Measurements from ENCODE around the gene TMEM79. TPM values are rescaled to one million over a fixed set of nuclear protein-coding genes. Genes with fewer than 3 reads are reported as not detected.

The TMEM79 gene
- total and polyA plus RNA-seq, 2 experiments from 2014 or later, result 3.0 to 4.0 TPM

DNA sequence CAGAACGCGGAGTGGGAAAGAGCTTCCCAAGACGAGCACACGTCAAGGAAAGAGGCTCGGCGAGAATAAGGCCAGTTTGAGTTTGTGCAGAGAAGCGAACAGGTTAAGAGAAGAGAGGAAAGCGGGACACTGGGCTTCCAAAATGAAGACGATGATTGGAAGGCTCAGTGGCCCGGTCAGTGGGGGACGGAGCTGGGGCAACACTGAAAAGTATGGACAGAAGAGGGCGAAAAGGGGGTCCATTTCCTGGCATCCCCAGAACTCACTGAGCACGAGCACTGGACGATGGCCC lies 53.7 kb downstream of the TMEM79 start:
- H3K4me1 ChIP-seq (ENCODE audit: low read depth), result peaks cover 9% of the 10 kb centered on the region
- DNase-seq (ENCODE audit: low read depth in 1 of 2, low spot score in 1 of 2), result no peak
- H3K27ac ChIP-seq, result peak overlapping the region; percentile 85
- H3K27me3 ChIP-seq, result no peaks in the 10 kb centered on the region
- peaks cover 24% of the 10 kb centered on the region for H3K36me3 ChIP-seq
- no peaks in the 10 kb centered on the region for H3K9me3 ChIP-seq (ENCODE audit: low read depth)
- H3K4me3 ChIP-seq, result peak overlapping the region; percentile 98
- TF ChIP-seq, protein P1, sequence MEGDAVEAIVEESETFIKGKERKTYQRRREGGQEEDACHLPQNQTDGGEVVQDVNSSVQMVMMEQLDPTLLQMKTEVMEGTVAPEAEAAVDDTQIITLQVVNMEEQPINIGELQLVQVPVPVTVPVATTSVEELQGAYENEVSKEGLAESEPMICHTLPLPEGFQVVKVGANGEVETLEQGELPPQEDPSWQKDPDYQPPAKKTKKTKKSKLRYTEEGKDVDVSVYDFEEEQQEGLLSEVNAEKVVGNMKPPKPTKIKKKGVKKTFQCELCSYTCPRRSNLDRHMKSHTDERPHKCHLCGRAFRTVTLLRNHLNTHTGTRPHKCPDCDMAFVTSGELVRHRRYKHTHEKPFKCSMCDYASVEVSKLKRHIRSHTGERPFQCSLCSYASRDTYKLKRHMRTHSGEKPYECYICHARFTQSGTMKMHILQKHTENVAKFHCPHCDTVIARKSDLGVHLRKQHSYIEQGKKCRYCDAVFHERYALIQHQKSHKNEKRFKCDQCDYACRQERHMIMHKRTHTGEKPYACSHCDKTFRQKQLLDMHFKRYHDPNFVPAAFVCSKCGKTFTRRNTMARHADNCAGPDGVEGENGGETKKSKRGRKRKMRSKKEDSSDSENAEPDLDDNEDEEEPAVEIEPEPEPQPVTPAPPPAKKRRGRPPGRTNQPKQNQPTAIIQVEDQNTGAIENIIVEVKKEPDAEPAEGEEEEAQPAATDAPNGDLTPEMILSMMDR (IDR thresholded peaks at IDR 0.05; ENCODE audit: low read depth, low read length), result no peak

DNA sequence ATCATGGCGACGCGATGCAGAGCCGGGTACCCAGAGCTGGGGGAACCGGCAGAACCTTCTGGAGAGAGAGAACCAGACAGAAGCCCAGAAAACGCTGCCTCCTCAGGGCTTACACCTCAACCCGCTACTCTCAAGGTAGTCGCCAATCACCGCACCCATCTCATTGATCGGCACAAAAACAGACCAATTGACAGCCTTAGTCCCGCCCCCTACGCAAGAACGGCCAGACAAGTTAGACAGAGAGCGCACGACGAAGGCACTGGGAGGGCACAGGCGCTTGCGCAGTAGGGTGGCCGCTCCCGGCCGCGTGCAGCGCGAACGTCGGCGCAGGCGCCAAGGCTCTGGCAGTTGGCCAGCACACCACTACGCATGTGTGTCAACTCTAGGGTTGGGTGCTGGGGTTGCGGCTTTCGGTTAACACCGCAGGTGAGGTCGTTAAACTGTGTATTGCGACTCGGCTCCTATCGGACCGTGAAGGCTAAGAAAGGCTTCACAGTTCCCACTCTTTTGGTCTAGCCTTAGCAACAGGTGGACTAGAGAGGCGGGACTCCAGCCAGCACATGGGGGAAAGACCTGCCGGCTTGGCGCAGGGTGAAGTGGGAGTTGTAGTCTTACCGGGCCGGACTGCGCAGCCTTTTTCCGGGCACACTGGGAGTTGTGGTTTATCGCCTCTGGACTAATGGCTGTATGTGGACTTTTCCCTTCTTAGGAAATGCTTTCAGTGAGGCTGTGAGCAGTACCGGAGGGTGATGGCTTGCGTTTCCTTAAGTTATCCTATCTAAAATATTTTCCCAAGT lies 54.3 kb downstream of the TMEM79 start, which contains the start of the genes CCT3 and TSACC:
Gene CCT3, minus strand, starts transcription at position 113 of the 797 bp plus-strand sequence. Its CDS starts 108 bp downstream, at position 5.
Gene TSACC, plus strand, starts transcription at position 347 of the 797 bp plus-strand sequence. CDS start 1,232 bp downstream, outside the sequence.
- peaks cover 9% of the 10 kb centered on the region for H3K4me1 ChIP-seq (ENCODE audit: low read depth)
- H3K27ac ChIP-seq, result peak within 1 kb of the TSS; percentile 85
- no peaks in the 10 kb centered on the region for H3K9me3 ChIP-seq (ENCODE audit: low read depth)
- H3K27me3 ChIP-seq, result no peaks in the 10 kb centered on the region
- H3K4me3 ChIP-seq, result peak within 1 kb of the TSS; percentile 98
- peaks cover 21% of the 10 kb centered on the region for H3K36me3 ChIP-seq
- peak; percentile 98 to 100 for DNase-seq (ENCODE audit: low read depth in 1 of 2, low spot score in 1 of 2)
- TF ChIP-seq, protein P1 (IDR thresholded peaks at IDR 0.05; ENCODE audit: low read depth, low read length), result no peak

Other genes with a start within 250 kb of the TMEM79 start
- 43.1 and 51.0 TPM in 2 replicates for gene UBQLN4, start 230.5 kb upstream of the TMEM79 start, total RNA-seq
- gene UBQLN4, start 230.5 kb upstream of the TMEM79 start, polyA plus RNA-seq, result 29.2 and 38.5 TPM in 2 replicates
- 75.5 and 116 TPM in 2 replicates for gene LAMTOR2, start 229.5 kb upstream of the TMEM79 start, total RNA-seq
- gene LAMTOR2, start 229.5 kb upstream of the TMEM79 start, polyA plus RNA-seq, result 199 and 208 TPM in 2 replicates
- gene RAB25, start 223.2 kb upstream of the TMEM79 start, total RNA-seq, result 1.6 and 3.1 TPM in 2 replicates
- gene RAB25, start 223.2 kb upstream of the TMEM79 start, polyA plus RNA-seq, result 2.1 and 2.4 TPM in 2 replicates
- 48.8 and 58.6 TPM in 2 replicates for gene MEX3A, start 201.9 kb upstream of the TMEM79 start, total RNA-seq
- 17.2 and 24.8 TPM in 2 replicates for gene MEX3A, start 201.9 kb upstream of the TMEM79 start, polyA plus RNA-seq
- 128 and 139 TPM in 2 replicates for gene LMNA, start 169.6 kb upstream of the TMEM79 start, total RNA-seq
- 99.4 and 149 TPM in 2 replicates for gene LMNA, start 169.6 kb upstream of the TMEM79 start, polyA plus RNA-seq
- gene SEMA4A, start 130.7 kb upstream of the TMEM79 start, total RNA-seq, result 3.6 and 8.6 TPM in 2 replicates
- 0.65 and 2.9 TPM in 2 replicates for gene SEMA4A, start 130.7 kb upstream of the TMEM79 start, polyA plus RNA-seq
- gene SLC25A44, start 90.2 kb upstream of the TMEM79 start, total RNA-seq, result 9.2 and 9.7 TPM in 2 replicates
- gene SLC25A44, start 90.2 kb upstream of the TMEM79 start, polyA plus RNA-seq, result 13.8 and 18.1 TPM in 2 replicates
- gene PMF1, start 71.3 kb upstream of the TMEM79 start, total RNA-seq, result 106 and 129 TPM in 2 replicates
- 133 and 151 TPM in 2 replicates for gene PMF1, start 71.3 kb upstream of the TMEM79 start, polyA plus RNA-seq
- 0.51 and 0.67 TPM in 2 replicates for gene BGLAP, start 42.1 kb upstream of the TMEM79 start, total RNA-seq
- gene BGLAP, start 42.1 kb upstream of the TMEM79 start, polyA plus RNA-seq, result 0.32 and 1.8 TPM in 2 replicates
- gene PAQR6, start 36.3 kb upstream of the TMEM79 start, total RNA-seq, result 34.5 and 35.7 TPM in 2 replicates
- gene PAQR6, start 36.3 kb upstream of the TMEM79 start, polyA plus RNA-seq, result 23.3 and 40.1 TPM in 2 replicates
- 101 and 110 TPM in 2 replicates for gene SMG5, start 1.5 kb upstream of the TMEM79 start, total RNA-seq
- 79.5 and 95.5 TPM in 2 replicates for gene SMG5, start 1.5 kb upstream of the TMEM79 start, polyA plus RNA-seq
- 54.9 and 57.7 TPM in 2 replicates for gene GLMP, start 11.4 kb downstream of the TMEM79 start, total RNA-seq
- 49.0 and 55.3 TPM in 2 replicates for gene GLMP, start 11.4 kb downstream of the TMEM79 start, polyA plus RNA-seq
- gene VHLL, start 15.0 kb downstream of the TMEM79 start, total RNA-seq, result 0.98 TPM in 1 of 2 replicates, not detected in the other
- gene VHLL, start 15.0 kb downstream of the TMEM79 start, polyA plus RNA-seq, result 0.21 TPM in 1 of 2 replicates, not detected in the other
- 245 and 330 TPM in 2 replicates for gene CCT3, start 54.0 kb downstream of the TMEM79 start, total RNA-seq
- gene CCT3, start 54.0 kb downstream of the TMEM79 start, polyA plus RNA-seq, result 282 and 287 TPM in 2 replicates
- not detected in 2 replicates for gene TSACC, start 54.2 kb downstream of the TMEM79 start, total RNA-seq
- 1.1 and 4.7 TPM in 2 replicates for gene TSACC, start 54.2 kb downstream of the TMEM79 start, polyA plus RNA-seq
- gene RHBG, start 84.9 kb downstream of the TMEM79 start, total RNA-seq, result not detected in 2 replicates
- gene RHBG, start 84.9 kb downstream of the TMEM79 start, polyA plus RNA-seq, result not detected in 2 replicates
- 35.9 and 64.6 TPM in 2 replicates for gene MEF2D, start 216.4 kb downstream of the TMEM79 start, total RNA-seq
- gene MEF2D, start 216.4 kb downstream of the TMEM79 start, polyA plus RNA-seq, result 35.1 and 52.1 TPM in 2 replicates

All from cardiac muscle cell (in vitro differentiated cells and primary cell).